NCI-H2196 treated with DMSO at 0.1 percent for 48 hours (cell line): Measurements from ENCODE around the gene LMO7.
"Not testable (repeated sequence)": the region's sequence is repeated elsewhere in the genome, so short reads cannot be mapped to it uniquely, and the experiment has no call there.

ENCODE experiments used
- DNase-seq: peaks from one replicate; lab custom pipeline; 2025; ENCODE audit not compliant: unreplicated experiment; lab: John Stamatoyannopoulos, UW

Gene LMO7

GRCh38 chr13:75647126-75647784 is 11.1 kb downstream of the LMO7 start:
- no peak for DNase-seq

- DNase-seq: no peak
Measured at GRCh38 chr13:75648446-75648845, 12.3 kb downstream of the LMO7 start.

- DNase-seq: no peak
Measured at GRCh38 chr13:75651013-75651412, 14.9 kb downstream of the LMO7 start.

- DNase-seq: no peak
Measured at GRCh38 chr13:75652726-75653125, 16.6 kb downstream of the LMO7 start.

- DNase-seq: no peak
Measured at GRCh38 chr13:75656425-75656989, 20.4 kb downstream of the LMO7 start.

GRCh38 chr13:75657111-75657510 is 21.0 kb downstream of the LMO7 start:
- DNase-seq: no peak

- no peak for DNase-seq
Measured at GRCh38 chr13:75660694-75661093, 24.6 kb downstream of the LMO7 start.

- no peak for DNase-seq
Measured at GRCh38 chr13:75661443-75661842, 25.3 kb downstream of the LMO7 start.

- DNase-seq: no peak
Measured at GRCh38 chr13:75666646-75667351, 30.7 kb downstream of the LMO7 start.

GRCh38 chr13:75669706-75670105 is 33.6 kb downstream of the LMO7 start:
- no peak for DNase-seq

GRCh38 chr13:75670496-75670895 is 34.4 kb downstream of the LMO7 start:
- no peak for DNase-seq

GRCh38 chr13:75675421-75675820 is 39.3 kb downstream of the LMO7 start:
- no peak for DNase-seq

GRCh38 chr13:75679459-75679858 is 43.3 kb downstream of the LMO7 start:
- DNase-seq: no peak

GRCh38 chr13:75680251-75680650 is 44.1 kb downstream of the LMO7 start:
- DNase-seq: not testable (repeated sequence)

- DNase-seq: no peak
Measured at GRCh38 chr13:75682326-75682725, 46.2 kb downstream of the LMO7 start.

GRCh38 chr13:75685239-75685697 is 49.1 kb downstream of the LMO7 start:
- DNase-seq: peak; percentile 2

GRCh38 chr13:75687150-75687763 is 51.1 kb downstream of the LMO7 start:
- DNase-seq: no peak

- no peak for DNase-seq
Measured at GRCh38 chr13:75689686-75690085, 53.6 kb downstream of the LMO7 start.

- no peak for DNase-seq
Measured at GRCh38 chr13:75690607-75691006, 54.5 kb downstream of the LMO7 start.

- no peak for DNase-seq
Measured at GRCh38 chr13:75691183-75691582, 55.1 kb downstream of the LMO7 start.

- no peak for DNase-seq
Measured at GRCh38 chr13:75693227-75693626, 57.1 kb downstream of the LMO7 start.

GRCh38 chr13:75694722-75695121 is 58.6 kb downstream of the LMO7 start:
- no peak for DNase-seq
